HCT116 (cell line): ENCODE data around the gene ZNF804A. TPM values are rescaled to one million over a fixed set of nuclear protein-coding genes. Genes with fewer than 3 reads are reported as not detected.

ENCODE experiments used
- ATAC-seq: fragments of 200-7000 bp; cut with Tn5 transposase; 2 replicates; pipeline ENCODE4 v1.9.1; 2020; ENCODE audit warnings: mild to moderate bottlenecking, moderate library complexity
- BruUV-seq: library from RNA; stranded (reverse); fragments of 400-500 nt; replicated peaks from 2 replicates; lab custom pipeline; 2021; lab: Mats Ljungman, UMichigan
- CTCF ChIA-PET: fragments of 300-600 bp; sonication (Branson Sonifier 250); formaldehyde crosslinking; loops from one replicate; lab custom pipeline; 2021; ENCODE audit warnings: antibody characterized with exemption; lab: Charles Lee
- POLR2A ChIA-PET: fragments of 300-600, 350-600 bp; sonication (Branson Sonifier 250); formaldehyde crosslinking; loops from one replicate; lab custom pipeline; 2021; ENCODE audit warnings: antibody characterized with exemption; lab: Charles Lee
- RAD21 ChIA-PET, 2 experiments: fragments of 300-600 bp; sonication (Branson Sonifier 250); formaldehyde crosslinking; loops; one replicate each; lab custom pipeline; 2023; ENCODE audit warnings: low total read pairs in 2 of 2; ENCODE audit not compliant: uncharacterized antibody in 2 of 2, unreplicated experiment in 2 of 2, low non-redundant PET in 1 of 2; lab: Charles Lee
- DNase-seq: peaks from one replicate; pipeline ENCODE4 v3.0.0-alpha.2; 2010; ENCODE audit warnings: low read depth, low spot score
- H2AFZ ChIP-seq: fragments of 200-600 bp; shearing (Covaris generic), sonication (generic); 2 replicates; pipeline ENCODE4 v1.6.1; 2017; ENCODE audit warnings: low read depth, mixed run types, mixed read lengths, antibody characterized with exemption, low read length; ENCODE audit not compliant: poor library complexity, severe bottlenecking
- H3K27ac ChIP-seq: 2 replicates; pipeline ENCODE4 v1.5.1; 2012; ENCODE audit warnings: low read depth, low read length
- H3K27me3 ChIP-seq: fragments of 200-600 bp; sonication (generic); 2 replicates; pipeline ENCODE4 v1.6.1; 2016; ENCODE audit warnings: mixed run types, low read length, mixed read lengths; ENCODE audit not compliant: insufficient read depth
- H3K36me3 ChIP-seq, 2 experiments: fragments of 200-500 bp in 1 of 2; fragments of 200-600 bp in 1 of 2; sonication (Bioruptor generic) in 1 of 2; sonication (generic) in 1 of 2; 2 replicates each; pipeline versions ENCODE4 v1.5.1 to v1.6.1; 2014 to 2016; ENCODE audit warnings: low read length in 2 of 2, inconsistent platforms in 1 of 2, mixed read lengths in 1 of 2, mixed run types in 1 of 2; ENCODE audit not compliant: insufficient read depth in 2 of 2, control insufficient read depth in 1 of 2
- H3K4me1 ChIP-seq, 2 experiments: fragments of 200-600 bp in 1 of 2; sonication (generic) in 1 of 2; 2 replicates each; pipeline versions ENCODE4 v1.5.1 to v1.6.1; 2012 to 2017; ENCODE audit warnings: low read length in 2 of 2, inconsistent platforms in 1 of 2, mild to moderate bottlenecking in 1 of 2, mixed read lengths in 1 of 2, mixed run types in 1 of 2, moderate library complexity in 1 of 2; ENCODE audit not compliant: insufficient read depth in 2 of 2, control insufficient read depth in 1 of 2
- H3K4me2 ChIP-seq: fragments of 200-600 bp; sonication (generic); 2 replicates; pipeline ENCODE4 v1.6.1; 2017; ENCODE audit warnings: mixed run types, low read length, mixed read lengths
- H3K4me3 ChIP-seq, 2 experiments: fragments of 200-600 bp in 1 of 2; sonication (generic) in 1 of 2; replicated peaks in 1 of 2; 2 replicates each; pipeline ENCODE4 v1.5.1; 2011 to 2016; ENCODE audit warnings: low read length in 2 of 2, control low read depth in 1 of 2, low read depth in 1 of 2, mild to moderate bottlenecking in 1 of 2, mixed read lengths in 1 of 2, mixed run types in 1 of 2
- H3K79me2 ChIP-seq: fragments of 200-600 bp; sonication (generic); 2 replicates; pipeline ENCODE4 v1.6.1; 2017; ENCODE audit warnings: mild to moderate bottlenecking, mixed run types, low read length, moderate library complexity, mixed read lengths; ENCODE audit not compliant: insufficient read depth
- H3K9ac ChIP-seq: fragments of 200-600 bp; sonication (generic); 2 replicates; pipeline ENCODE4 v1.6.1; 2016; ENCODE audit warnings: low read length, mixed read lengths
- H3K9me2 ChIP-seq: fragments of 200-600 bp; sonication (generic), shearing (Covaris generic); 2 replicates; pipeline ENCODE4 v1.6.1; 2017; ENCODE audit warnings: mixed run types, mild to moderate bottlenecking, moderate library complexity; ENCODE audit not compliant: insufficient read depth
- H3K9me3 ChIP-seq, 2 experiments: fragments of 200-500 bp in 1 of 2; fragments of 200-600 bp in 1 of 2; sonication (Bioruptor generic) in 1 of 2; sonication (generic) in 1 of 2; 2 replicates each; pipeline ENCODE4 v1.6.1; 2014 to 2017; ENCODE audit warnings: low read length in 2 of 2, mixed read lengths in 2 of 2, inconsistent platforms in 1 of 2, low read depth in 1 of 2, mild to moderate bottlenecking in 1 of 2, mixed run types in 1 of 2, moderate library complexity in 1 of 2; ENCODE audit not compliant: control insufficient read depth in 1 of 2, insufficient read depth in 1 of 2
- H4K20me1 ChIP-seq: fragments of 200-600 bp; sonication (generic), shearing (Covaris generic); 2 replicates; pipeline ENCODE4 v1.6.1; 2017; ENCODE audit warnings: mixed run types, mild to moderate bottlenecking, moderate library complexity; ENCODE audit not compliant: insufficient read depth
- CEBPB ChIP-seq: IDR thresholded peaks from 2 replicates; pipeline ENCODE4 v1.6.1; 2012; ENCODE audit warnings: low read depth
- EGR1 ChIP-seq: IDR thresholded peaks from 2 replicates; pipeline ENCODE4 v1.6.1; 2012; ENCODE audit warnings: low read depth
- ELF1 ChIP-seq: IDR thresholded peaks from 2 replicates; pipeline ENCODE4 v1.6.1; 2012; ENCODE audit warnings: low read depth, borderline replicate concordance
- EZH2 ChIP-seq: fragments of 200-600 bp; sonication (generic); IDR thresholded peaks from 2 replicates; pipeline ENCODE4 v1.6.1; 2017; ENCODE audit warnings: antibody characterized with exemption, mixed run types
- EZH2phosphoT487 ChIP-seq: fragments of 200-600 bp; IDR thresholded peaks from 2 replicates; pipeline ENCODE4 v1.6.1; 2018; ENCODE audit warnings: antibody characterized with exemption, borderline replicate concordance
- POLR2A ChIP-seq: IDR thresholded peaks from 2 replicates; pipeline ENCODE4 v1.7.0; 2011; ENCODE audit warnings: borderline replicate concordance; ENCODE audit not compliant: insufficient read depth, insufficient read length; ENCODE audit errors: extremely low read depth
- POLR2AphosphoS5 ChIP-seq: IDR thresholded peaks from 2 replicates; pipeline ENCODE4 v1.6.1; 2011; ENCODE audit warnings: mild to moderate bottlenecking, low read depth, low read length, moderate library complexity
- RAD21 ChIP-seq: IDR thresholded peaks from 2 replicates; pipeline ENCODE4 v1.6.1; 2012; ENCODE audit warnings: low read depth, mild to moderate bottlenecking
- SIN3A ChIP-seq: IDR thresholded peaks from 2 replicates; pipeline ENCODE4 v1.6.1; 2012; ENCODE audit warnings: low read depth
- SP1 ChIP-seq: IDR thresholded peaks from 2 replicates; pipeline ENCODE4 v1.6.1; 2012; ENCODE audit warnings: low read depth
- intact Hi-C: fragments of 100-400 bp; cut with micrococcal nuclease; formaldehyde crosslinking; loops from 2 replicates; pipeline ENCODE4 v1.10.0; 2022
- total RNA-seq: library from RNA; stranded (reverse); gene quantifications from one replicate; pipeline ENCODE4 v1.2.1, GENCODE V29; 2021; ENCODE audit not compliant: unreplicated experiment
- TF ChIP-seq, protein P1 (sequence below): IDR thresholded peaks from 2 replicates; pipeline ENCODE4 v1.6.1; 2011; ENCODE audit warnings: mild to moderate bottlenecking, low read length, moderate library complexity; ENCODE audit not compliant: insufficient replicate concordance; ENCODE audit errors: extremely low read depth
- TF ChIP-seq, protein P2 (sequence below): IDR thresholded peaks from 2 replicates; pipeline ENCODE4 v1.6.1; 2012
- TF ChIP-seq, protein P3 (sequence below): IDR thresholded peaks from 2 replicates; pipeline ENCODE4 v1.6.1; 2012
- TF ChIP-seq, protein P4 (sequence below): IDR thresholded peaks from 2 replicates; pipeline ENCODE4 v1.6.1; 2012; ENCODE audit warnings: low read depth

The ZNF804A gene
- total RNA-seq, 1 experiment from 2014 or later: 0.61 TPM

DNA sequence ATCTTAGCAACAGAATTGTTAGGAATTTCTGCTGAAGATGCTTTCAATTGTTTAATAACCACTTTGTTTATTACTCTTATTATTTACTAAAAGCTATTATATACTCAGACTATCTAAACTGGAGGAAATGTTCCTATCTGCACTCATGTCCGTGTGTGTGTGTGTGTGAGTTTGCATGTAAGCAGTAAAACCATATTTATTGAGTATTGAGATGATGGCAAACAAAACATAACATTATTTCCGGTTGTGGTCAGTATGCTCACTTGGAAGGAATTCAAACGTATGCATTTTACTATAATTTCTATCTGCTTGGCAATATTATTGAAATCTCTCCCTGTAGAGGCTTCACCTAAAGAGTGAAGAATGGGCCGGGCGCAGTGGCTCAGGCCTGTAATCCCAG, 43.0 kb upstream of the ZNF804A start:
- Histone ChIP-seq H4K20me1 (no peaks in the 10 kb centered on the region), H3K4me1 (no peaks in the 10 kb centered on the region), H3K36me3 (no peaks in the 10 kb centered on the region), H3K4me2 (no peak overlapping the region), H3K27me3 (no peaks in the 10 kb centered on the region), H3K9me3 (no peaks in the 10 kb centered on the region), H3K4me3 (no peak overlapping the region), H3K9ac (no peak overlapping the region), H3K9me2 (no peaks in the 10 kb centered on the region), H3K27ac (no peak overlapping the region), H3K79me2 (no peaks in the 10 kb centered on the region), H2AFZ (no peak overlapping the region)
- TF ChIP-seq POLR2AphosphoS5 (no peak), EZH2 (no peak), POLR2A (no peak), EGR1 (no peak), RAD21 (no peak), CEBPB (no peak), EZH2phosphoT487 (no peak), SIN3A (no peak), ELF1 (no peak), SP1 (no peak)
- TF ChIP-seq, protein P1, sequence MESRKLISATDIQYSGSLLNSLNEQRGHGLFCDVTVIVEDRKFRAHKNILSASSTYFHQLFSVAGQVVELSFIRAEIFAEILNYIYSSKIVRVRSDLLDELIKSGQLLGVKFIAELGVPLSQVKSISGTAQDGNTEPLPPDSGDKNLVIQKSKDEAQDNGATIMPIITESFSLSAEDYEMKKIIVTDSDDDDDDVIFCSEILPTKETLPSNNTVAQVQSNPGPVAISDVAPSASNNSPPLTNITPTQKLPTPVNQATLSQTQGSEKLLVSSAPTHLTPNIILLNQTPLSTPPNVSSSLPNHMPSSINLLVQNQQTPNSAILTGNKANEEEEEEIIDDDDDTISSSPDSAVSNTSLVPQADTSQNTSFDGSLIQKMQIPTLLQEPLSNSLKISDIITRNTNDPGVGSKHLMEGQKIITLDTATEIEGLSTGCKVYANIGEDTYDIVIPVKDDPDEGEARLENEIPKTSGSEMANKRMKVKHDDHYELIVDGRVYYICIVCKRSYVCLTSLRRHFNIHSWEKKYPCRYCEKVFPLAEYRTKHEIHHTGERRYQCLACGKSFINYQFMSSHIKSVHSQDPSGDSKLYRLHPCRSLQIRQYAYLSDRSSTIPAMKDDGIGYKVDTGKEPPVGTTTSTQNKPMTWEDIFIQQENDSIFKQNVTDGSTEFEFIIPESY: no peak
- TF ChIP-seq, protein P2, sequence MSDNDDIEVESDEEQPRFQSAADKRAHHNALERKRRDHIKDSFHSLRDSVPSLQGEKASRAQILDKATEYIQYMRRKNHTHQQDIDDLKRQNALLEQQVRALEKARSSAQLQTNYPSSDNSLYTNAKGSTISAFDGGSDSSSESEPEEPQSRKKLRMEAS: no peak
- TF ChIP-seq, protein P3, sequence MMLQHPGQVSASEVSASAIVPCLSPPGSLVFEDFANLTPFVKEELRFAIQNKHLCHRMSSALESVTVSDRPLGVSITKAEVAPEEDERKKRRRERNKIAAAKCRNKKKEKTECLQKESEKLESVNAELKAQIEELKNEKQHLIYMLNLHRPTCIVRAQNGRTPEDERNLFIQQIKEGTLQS: no peak
- TF ChIP-seq, protein P4, sequence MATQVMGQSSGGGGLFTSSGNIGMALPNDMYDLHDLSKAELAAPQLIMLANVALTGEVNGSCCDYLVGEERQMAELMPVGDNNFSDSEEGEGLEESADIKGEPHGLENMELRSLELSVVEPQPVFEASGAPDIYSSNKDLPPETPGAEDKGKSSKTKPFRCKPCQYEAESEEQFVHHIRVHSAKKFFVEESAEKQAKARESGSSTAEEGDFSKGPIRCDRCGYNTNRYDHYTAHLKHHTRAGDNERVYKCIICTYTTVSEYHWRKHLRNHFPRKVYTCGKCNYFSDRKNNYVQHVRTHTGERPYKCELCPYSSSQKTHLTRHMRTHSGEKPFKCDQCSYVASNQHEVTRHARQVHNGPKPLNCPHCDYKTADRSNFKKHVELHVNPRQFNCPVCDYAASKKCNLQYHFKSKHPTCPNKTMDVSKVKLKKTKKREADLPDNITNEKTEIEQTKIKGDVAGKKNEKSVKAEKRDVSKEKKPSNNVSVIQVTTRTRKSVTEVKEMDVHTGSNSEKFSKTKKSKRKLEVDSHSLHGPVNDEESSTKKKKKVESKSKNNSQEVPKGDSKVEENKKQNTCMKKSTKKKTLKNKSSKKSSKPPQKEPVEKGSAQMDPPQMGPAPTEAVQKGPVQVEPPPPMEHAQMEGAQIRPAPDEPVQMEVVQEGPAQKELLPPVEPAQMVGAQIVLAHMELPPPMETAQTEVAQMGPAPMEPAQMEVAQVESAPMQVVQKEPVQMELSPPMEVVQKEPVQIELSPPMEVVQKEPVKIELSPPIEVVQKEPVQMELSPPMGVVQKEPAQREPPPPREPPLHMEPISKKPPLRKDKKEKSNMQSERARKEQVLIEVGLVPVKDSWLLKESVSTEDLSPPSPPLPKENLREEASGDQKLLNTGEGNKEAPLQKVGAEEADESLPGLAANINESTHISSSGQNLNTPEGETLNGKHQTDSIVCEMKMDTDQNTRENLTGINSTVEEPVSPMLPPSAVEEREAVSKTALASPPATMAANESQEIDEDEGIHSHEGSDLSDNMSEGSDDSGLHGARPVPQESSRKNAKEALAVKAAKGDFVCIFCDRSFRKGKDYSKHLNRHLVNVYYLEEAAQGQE: no peak
- intact Hi-C loops: no loop called here
- ATAC-seq: no peak
- ChIA-PET CTCF (no interaction called here), RAD21 (no interaction called here), POLR2A (no interaction called here)
- BruUV-seq: no TSS peak
- no peak for DNase-seq
